ENCODE data around the gene SIL1. TPM values are rescaled to one million over a fixed set of nuclear protein-coding genes. Genes with fewer than 3 reads are reported as not detected.
A peak's percentile ranks its signal among the peaks of the same experiment; 100 is the strongest.
"Not testable (repeated sequence)": the region's sequence is repeated elsewhere in the genome, so short reads cannot be mapped to it uniquely, and the experiment has no call there.

SIL1 gene
- total RNA-seq = 31.1 and 40.5 TPM in 2 replicates

DNA sequence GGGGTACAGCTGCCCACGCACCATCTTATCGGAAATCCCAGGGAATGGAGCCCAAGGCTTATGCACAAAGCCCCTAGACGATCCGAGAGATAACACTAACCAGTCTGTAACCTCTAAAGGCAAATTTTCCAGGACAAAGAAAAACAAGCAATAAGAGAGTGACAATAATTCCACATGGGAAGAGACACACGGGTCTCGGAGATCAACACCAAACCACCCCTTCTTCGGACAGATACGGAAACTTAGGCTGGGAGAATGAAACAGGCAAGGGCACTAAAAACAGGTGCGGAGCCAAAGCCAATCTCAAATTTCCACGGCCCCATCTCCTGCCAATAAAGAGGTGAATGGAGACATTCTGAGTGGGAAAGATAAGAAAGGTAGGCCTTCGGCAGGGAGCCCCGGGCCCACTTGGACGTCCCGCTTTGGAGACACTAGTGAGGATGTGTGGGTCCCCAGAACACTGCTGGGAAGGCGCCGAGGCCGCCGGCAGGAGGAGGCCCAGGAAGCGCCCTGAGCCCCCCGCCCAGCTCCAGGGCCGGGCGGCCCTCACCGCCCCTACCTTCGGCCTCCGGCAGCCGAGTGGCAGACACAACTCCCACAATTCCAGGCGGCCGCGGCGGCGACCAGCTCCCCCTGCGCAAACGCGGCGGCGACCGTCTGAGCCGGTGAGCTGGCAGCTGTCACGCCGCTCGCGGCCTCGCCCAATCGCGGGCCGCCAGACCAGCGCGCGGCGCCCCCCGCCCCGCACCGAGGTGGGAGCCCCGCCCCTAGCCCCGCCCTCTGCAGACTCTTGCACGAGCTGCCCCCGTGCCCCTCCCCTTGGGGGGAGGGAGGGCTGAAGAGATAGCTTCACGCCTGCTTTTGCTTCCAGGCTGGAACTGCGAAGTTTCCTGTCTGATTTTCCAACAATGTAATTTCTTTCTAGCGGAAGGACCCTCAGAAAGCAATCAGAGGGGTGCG lies at the start of gene SIL1:
Gene SIL1, minus strand, starts transcription at position 659 of the 960 bp plus-strand sequence. CDS start 70,525 bp downstream, outside the sequence.
- H3K4me1 Mint-ChIP-seq = peaks cover 21% of the 10 kb centered on the region
- DNase-seq = peak; percentile 98
- no peaks in the 10 kb centered on the region for H3K27me3 Mint-ChIP-seq
- H3K4me3 Mint-ChIP-seq = peak within 1 kb of the TSS; percentile 93
- H3K27ac Mint-ChIP-seq = peak within 1 kb of the TSS; percentile 89
- H3K9me3 Mint-ChIP-seq = no peaks in the 10 kb centered on the region
- peaks cover 14% of the 10 kb centered on the region for H3K36me3 Mint-ChIP-seq (ENCODE audit: low read depth)
- intact Hi-C loops (cut with micrococcal nuclease) = loop anchor here (1.0 to 5.0 kb wide), 4 partner anchors 49 to 986 kb away; partner anchors contain the start of genes CDC23 and HSPA9

DNA sequence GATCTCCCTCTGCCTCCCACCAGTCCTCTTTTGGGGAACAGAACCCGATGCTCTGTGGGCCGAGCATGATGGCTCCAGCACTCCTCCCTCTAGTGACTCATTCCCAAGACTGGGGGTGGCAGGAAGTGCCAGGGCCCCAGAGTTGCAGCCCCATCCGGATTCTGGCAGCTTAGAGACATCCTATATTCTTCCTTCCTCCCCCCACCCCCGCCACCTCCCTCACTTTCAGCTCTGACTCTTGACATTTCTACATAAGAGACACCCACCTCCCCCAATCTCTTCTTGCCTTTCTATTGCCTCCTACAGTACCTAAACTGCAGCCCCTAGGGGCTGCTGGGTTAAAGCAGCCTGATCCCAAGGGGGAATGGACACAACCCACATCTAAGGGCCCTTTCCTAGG lies 48.2 kb upstream of the SIL1 start:
- Mint-ChIP-seq H3K27ac (peak overlapping the region; percentile 91), H3K9me3 (no peaks in the 10 kb centered on the region), H3K4me3 (peak overlapping the region; percentile 71), H3K36me3 (ENCODE audit: low read depth) (no peaks in the 10 kb centered on the region), H3K27me3 (peaks cover 5% of the 10 kb centered on the region), H3K4me1 (peaks cover 26% of the 10 kb centered on the region)
- intact Hi-C loops (cut with micrococcal nuclease) = loop anchor here (1.0 to 5.0 kb wide), 4 partner anchors 49 to 594 kb away; partner anchors contain the start of gene SIL1
- DNase-seq = peak; percentile 72

DNA sequence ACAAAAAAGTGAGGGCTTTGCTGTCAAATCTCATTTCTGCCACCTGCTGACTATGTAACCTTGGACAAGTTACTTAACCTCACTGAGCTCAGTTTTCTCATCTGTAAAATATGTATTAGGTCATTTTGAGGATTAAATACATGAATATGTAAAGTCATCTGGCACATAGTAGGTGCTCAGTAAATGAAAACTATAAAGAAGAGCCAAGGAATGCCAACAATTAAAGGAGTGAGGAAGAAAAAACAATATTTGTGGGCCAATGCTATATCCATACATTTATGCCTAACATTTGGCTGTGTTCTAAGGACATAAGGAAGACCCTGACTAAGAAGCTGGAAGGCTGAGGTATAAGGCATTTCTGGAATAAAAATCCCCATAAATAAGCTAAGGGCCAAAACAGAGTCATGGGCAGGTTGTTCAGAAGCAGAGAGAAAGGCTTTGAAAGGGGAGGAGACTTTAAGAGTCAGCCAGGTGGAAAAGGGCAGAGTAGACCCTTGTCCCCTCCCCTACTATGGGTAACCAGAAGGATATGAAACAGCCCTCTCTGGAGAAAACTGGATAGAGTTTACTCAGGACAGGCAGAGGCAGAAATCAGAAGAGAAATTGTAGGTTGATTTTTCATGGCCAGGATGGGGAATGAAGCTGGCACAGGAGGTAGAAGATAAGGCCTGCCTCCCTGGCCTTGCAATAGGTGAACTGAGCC lies 47.6 kb upstream of the SIL1 start:
- Mint-ChIP-seq H3K4me3 (peak overlapping the region; percentile 71), H3K4me1 (peaks cover 23% of the 10 kb centered on the region), H3K9me3 (no peaks in the 10 kb centered on the region), H3K27ac (peak overlapping the region; percentile 91), H3K27me3 (peaks cover 11% of the 10 kb centered on the region), H3K36me3 (ENCODE audit: low read depth) (no peaks in the 10 kb centered on the region)
- no peak for DNase-seq
- intact Hi-C loops (cut with micrococcal nuclease) = loop anchor here (1.0 to 5.0 kb wide), 4 partner anchors 48 to 593 kb away; partner anchors contain the start of gene SIL1

GRCh38 chr5:139243425-139243970 lies 45.3 kb upstream of the SIL1 start:
- no peaks in the 10 kb centered on the region for H3K9me3 Mint-ChIP-seq
- DNase-seq = no peak
- no peak overlapping the region for H3K27ac Mint-ChIP-seq
- H3K4me3 Mint-ChIP-seq = no peak overlapping the region
- intact Hi-C loops (cut with micrococcal nuclease) = no loop called here
- peaks cover 17% of the 10 kb centered on the region for H3K27me3 Mint-ChIP-seq
- H3K36me3 Mint-ChIP-seq (ENCODE audit: low read depth) = no peaks in the 10 kb centered on the region
- peaks cover 23% of the 10 kb centered on the region for H3K4me1 Mint-ChIP-seq

- intact Hi-C loops (cut with micrococcal nuclease) = no loop called here
- H3K4me1 Mint-ChIP-seq = peaks cover 6% of the 10 kb centered on the region
- H3K9me3 Mint-ChIP-seq = no peaks in the 10 kb centered on the region
- H3K27ac Mint-ChIP-seq = no peak overlapping the region
- H3K4me3 Mint-ChIP-seq = no peak overlapping the region
- H3K36me3 Mint-ChIP-seq (ENCODE audit: low read depth) = no peaks in the 10 kb centered on the region
- H3K27me3 Mint-ChIP-seq = peaks cover 17% of the 10 kb centered on the region
- no peak for DNase-seq
Observed at GRCh38 chr5:139241139-139241538, 43.0 kb upstream of the SIL1 start.

DNA sequence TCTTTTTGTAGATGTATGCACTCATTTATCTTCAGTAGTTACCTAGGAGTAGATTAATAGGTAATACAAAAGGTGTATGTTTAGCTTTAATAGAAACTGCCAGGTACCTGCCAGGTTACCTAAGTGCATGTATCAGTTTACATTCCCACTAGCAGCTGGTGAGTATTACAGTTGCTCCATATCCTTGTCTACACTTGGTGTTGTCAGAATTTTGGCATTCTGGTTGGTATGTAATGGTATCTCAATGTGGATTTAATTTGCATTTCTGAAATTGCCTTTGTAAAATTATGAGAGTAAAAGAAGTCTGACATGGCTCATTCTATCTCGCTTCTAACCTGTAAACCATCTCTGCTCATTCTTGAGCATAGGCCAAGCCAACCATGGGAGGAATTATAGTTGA lies 38.3 kb upstream of the SIL1 start:
- Mint-ChIP-seq H3K27me3 (peaks cover 13% of the 10 kb centered on the region), H3K4me1 (peaks cover 2% of the 10 kb centered on the region), H3K4me3 (no peak overlapping the region), H3K27ac (no peak overlapping the region), H3K36me3 (ENCODE audit: low read depth) (no peaks in the 10 kb centered on the region), H3K9me3 (no peaks in the 10 kb centered on the region)
- intact Hi-C loops (cut with micrococcal nuclease) = no loop called here
- no peak for DNase-seq

- peaks cover 4% of the 10 kb centered on the region for H3K4me1 Mint-ChIP-seq
Observed at GRCh38 chr5:139232147-139232724, 34.1 kb upstream of the SIL1 start.

GRCh38 chr5:139228201-139228803 lies 30.1 kb upstream of the SIL1 start:
- intact Hi-C loops (cut with micrococcal nuclease) = no loop called here
- Mint-ChIP-seq H3K4me1 (peaks cover 4% of the 10 kb centered on the region), H3K27me3 (peaks cover 2% of the 10 kb centered on the region)

More at GRCh38 chr5:139232147-139232724, 34.1 kb upstream of the SIL1 start:
- DNase-seq = no peak
- intact Hi-C loops (cut with micrococcal nuclease) = no loop called here
- no peak overlapping the region for H3K27ac Mint-ChIP-seq
- H3K27me3 Mint-ChIP-seq = peaks cover 2% of the 10 kb centered on the region
- H3K9me3 Mint-ChIP-seq = no peaks in the 10 kb centered on the region
- no peak overlapping the region for H3K4me3 Mint-ChIP-seq
- H3K36me3 Mint-ChIP-seq (ENCODE audit: low read depth) = no peaks in the 10 kb centered on the region

DNA sequence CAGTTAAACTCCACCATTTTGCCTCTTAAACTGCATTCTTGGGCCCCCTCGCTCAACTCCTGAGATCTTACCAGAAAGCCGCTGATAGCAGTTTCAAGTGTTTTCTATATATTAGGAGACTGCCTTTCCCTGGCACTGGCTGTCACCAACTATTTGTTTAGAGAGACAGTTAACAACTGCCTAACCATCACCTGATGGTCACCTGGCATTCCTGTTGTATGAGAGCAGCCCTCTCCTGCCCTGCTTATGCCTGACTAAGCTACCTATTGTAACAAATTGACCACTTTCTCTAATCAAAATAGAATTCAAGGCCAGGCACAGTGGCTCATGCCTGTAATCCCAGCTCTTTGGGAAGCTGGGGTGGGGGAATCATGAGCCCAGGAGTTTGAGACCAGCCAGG lies 28.0 kb upstream of the SIL1 start:
- peaks cover 2% of the 10 kb centered on the region for H3K4me1 Mint-ChIP-seq
- H3K9me3 Mint-ChIP-seq = no peaks in the 10 kb centered on the region
- no peak overlapping the region for H3K4me3 Mint-ChIP-seq

More at GRCh38 chr5:139228201-139228803, 30.1 kb upstream of the SIL1 start:
- H3K9me3 Mint-ChIP-seq = no peaks in the 10 kb centered on the region
- H3K4me3 Mint-ChIP-seq = no peak overlapping the region
- no peak for DNase-seq
- H3K27ac Mint-ChIP-seq = no peak overlapping the region
- no peaks in the 10 kb centered on the region for H3K36me3 Mint-ChIP-seq (ENCODE audit: low read depth)

DNA sequence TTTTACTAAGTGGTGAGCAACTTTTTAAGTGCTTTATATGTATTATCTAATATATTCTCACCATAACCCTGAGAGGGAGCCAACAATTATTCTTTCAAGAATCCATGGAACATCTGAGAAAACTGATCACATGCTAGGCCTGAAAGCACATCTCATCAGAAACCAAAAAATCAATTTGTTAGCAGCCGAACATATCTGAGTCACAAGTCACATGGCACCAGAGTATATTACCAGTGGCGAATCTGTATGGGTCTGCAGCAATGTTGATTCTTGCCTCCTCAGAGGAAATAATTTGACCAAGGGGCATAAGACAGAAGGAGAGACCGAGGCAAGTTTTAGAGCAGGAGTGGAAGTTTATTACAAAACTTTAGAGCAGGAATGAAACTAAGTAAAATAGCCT lies 25.3 kb upstream of the SIL1 start:
- H3K27me3 Mint-ChIP-seq = peaks cover 3% of the 10 kb centered on the region
- H3K9me3 Mint-ChIP-seq = no peaks in the 10 kb centered on the region
- intact Hi-C loops (cut with micrococcal nuclease) = no loop called here
- H3K4me3 Mint-ChIP-seq = no peak overlapping the region
- no peaks in the 10 kb centered on the region for H3K4me1 Mint-ChIP-seq
- H3K27ac Mint-ChIP-seq = no peak overlapping the region
- DNase-seq = no peak
- H3K36me3 Mint-ChIP-seq (ENCODE audit: low read depth) = no peaks in the 10 kb centered on the region

More for the DNA sequence above, 28.0 kb upstream of the SIL1 start:
- DNase-seq = no peak
- peaks cover 2% of the 10 kb centered on the region for H3K27me3 Mint-ChIP-seq
- no peak overlapping the region for H3K27ac Mint-ChIP-seq
- H3K36me3 Mint-ChIP-seq (ENCODE audit: low read depth) = no peaks in the 10 kb centered on the region
- intact Hi-C loops (cut with micrococcal nuclease) = no loop called here

- Mint-ChIP-seq H3K36me3 (ENCODE audit: low read depth) (no peaks in the 10 kb centered on the region), H3K4me1 (no peaks in the 10 kb centered on the region), H3K27ac (no peak overlapping the region), H3K4me3 (no peak overlapping the region), H3K27me3 (peaks cover 3% of the 10 kb centered on the region), H3K9me3 (no peaks in the 10 kb centered on the region)
- no peak for DNase-seq
- intact Hi-C loops (cut with micrococcal nuclease) = no loop called here
Observed at GRCh38 chr5:139222346-139222745, 24.2 kb upstream of the SIL1 start.

DNA sequence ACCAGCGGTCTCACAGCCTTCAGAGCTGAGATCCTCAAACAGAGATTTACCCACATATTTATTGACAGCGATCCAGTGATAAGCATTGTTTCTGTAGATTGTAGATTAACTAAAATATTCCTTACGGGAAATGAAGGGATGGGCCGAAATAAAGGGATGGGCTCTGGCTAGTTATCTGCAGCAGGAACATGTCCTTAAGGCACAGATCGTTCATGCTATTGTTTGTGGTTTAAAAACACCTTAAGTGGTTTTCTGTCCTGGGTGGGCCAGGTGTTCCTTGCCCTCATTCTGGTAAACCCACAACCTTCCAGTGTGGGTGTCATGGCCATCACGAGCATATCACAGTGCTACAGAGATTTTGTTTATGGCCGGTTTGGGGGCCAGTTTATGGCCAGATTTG lies 19.9 kb upstream of the SIL1 start:
- H3K36me3 Mint-ChIP-seq (ENCODE audit: low read depth); intact Hi-C loops (cut with micrococcal nuclease); H3K27ac Mint-ChIP-seq; H3K4me1 Mint-ChIP-seq; H3K4me3 Mint-ChIP-seq; DNase-seq; H3K9me3 Mint-ChIP-seq: not testable (repeated sequence)
- peaks cover 12% of the 10 kb centered on the region for H3K27me3 Mint-ChIP-seq
